GM19238 (cell line): Measurements from ENCODE around the gene PYGO2.

Experiments used
- DNase-seq: peaks from one replicate; pipeline ENCODE4 v3.0.0; 2011; ENCODE audit warnings: low spot score; ENCODE audit not compliant: insufficient read length

Gene PYGO2

GRCh38 chr1:154944401-154945159 is 17.0 kb downstream of the PYGO2 start:
- DNase-seq, result no peak

GRCh38 chr1:154943649-154944400 is 17.8 kb downstream of the PYGO2 start:
- DNase-seq, result peak; percentile 56

DNA sequence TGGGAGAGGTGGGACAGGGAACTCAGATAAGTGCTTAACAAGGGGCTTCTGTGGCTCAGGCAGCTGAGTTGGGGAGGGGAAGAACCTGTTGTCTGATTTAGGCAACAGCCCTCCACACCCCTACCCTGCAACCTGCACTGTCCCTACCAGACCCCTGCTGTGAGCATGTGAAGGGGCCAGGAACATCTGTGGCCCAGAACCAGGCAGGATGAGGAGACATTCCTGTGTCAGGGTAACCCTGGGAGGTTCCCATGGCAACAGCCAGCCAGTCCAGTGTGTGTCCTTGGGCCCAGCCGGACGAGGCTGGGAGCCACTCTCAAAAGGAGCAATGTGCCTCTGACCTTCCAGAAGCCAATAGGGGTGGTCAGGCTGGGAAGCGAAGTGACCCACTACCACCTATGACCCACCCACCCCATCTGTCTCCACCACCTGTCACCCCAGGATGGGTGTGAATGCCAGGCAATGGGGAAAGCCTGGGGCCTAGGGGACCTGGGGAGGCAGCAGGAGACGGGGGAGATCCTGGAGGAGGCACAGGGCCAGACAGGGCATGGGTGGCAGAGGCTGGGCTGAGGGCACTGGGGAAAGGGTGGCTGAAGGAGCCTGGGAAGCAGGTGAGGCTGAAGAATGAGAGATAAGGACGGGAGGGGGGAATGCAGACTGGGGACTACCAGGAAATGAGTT is 20.1 kb downstream of the PYGO2 start:
- no peak for DNase-seq

- no peak for DNase-seq
These were observed 20.9 kb downstream of the PYGO2 start for GRCh38 chr1:154940651-154941194.

GRCh38 chr1:154940213-154940560 is 21.4 kb downstream of the PYGO2 start:
- no peak for DNase-seq

DNA sequence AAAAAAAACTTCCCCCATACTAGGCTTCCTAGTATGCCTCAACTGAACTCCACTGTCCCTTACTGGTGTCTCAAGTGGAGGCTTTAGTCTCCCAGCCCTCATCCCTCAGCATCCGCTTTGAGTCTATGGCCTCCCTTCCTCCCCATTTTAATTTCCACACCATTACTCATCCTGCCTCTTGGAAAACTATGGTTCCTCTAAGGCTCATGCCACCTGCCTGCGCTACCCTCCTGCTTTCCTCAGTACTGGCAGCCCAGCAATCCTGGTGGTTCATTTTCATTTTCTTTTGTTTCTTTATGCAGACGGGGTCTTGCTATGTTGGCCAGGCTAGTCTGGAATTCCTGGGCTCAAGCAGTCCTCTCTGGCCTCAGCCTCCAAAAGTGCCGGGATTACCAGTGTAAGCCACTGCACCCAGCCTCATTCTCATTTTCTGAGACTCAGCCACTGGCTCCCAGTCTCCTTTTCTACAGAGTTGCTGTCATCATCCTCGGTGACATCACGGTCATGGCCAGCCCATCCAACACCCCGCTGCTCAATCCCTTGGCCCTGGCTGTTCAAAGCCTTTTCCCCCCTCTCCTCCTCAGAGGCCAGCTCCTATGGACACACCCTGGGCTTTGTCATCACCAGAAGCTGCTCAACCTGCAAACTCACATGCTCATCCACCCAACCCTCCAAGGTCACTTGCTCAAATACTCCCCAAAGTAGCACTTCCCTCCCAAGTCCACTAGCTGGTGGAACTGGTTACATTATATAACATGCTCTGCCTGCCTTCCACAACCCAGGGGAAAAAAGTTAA is 22.8 kb downstream of the PYGO2 start:
- no peak for DNase-seq

GRCh38 chr1:154937988-154938386 is 23.6 kb downstream of the PYGO2 start:
- no peak for DNase-seq

DNA sequence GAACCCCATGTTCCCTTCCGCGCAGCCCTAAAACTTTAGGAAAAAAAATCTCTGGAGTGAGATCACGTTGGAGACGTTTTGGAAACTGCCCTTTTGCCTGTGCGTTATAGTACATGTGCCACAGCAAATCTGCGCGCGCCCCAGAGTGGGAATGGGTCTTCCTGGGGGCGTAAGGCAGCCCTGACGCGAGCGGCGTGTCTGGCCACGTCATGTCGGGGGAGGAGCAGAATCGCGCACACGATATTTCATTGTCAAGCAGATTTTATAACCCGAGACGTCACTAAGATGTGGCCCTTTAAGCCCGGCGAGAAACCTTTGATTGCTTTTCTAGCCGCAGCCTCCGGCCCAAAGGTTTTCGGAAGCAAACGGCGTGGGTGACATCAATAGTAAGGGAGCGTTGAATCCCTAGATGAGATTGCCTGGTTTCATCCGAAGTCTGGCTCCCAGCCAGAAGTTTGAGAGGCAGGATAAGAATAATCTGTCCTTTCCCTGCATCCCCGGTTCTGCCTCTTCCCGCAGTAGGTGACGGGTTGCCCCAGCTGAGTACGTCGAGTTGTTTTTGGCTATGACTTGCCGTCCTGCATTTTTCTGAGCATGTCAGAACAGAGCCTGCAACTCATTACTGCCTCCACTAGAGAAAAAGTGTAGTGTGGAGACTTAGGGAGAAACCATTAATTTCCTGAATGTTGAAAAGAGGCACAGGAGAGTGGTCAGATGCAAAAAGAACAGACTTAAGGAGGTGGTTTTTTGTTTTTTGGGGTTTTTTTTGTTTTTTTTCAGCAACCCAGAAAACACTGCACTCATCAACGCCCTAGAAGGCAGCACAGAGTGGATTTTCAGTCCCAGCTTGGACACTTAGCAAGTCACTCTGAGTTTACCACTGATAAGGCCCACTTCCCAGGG is 24.2 kb downstream of the PYGO2 start:
- DNase-seq, result peak; percentile 77

DNA sequence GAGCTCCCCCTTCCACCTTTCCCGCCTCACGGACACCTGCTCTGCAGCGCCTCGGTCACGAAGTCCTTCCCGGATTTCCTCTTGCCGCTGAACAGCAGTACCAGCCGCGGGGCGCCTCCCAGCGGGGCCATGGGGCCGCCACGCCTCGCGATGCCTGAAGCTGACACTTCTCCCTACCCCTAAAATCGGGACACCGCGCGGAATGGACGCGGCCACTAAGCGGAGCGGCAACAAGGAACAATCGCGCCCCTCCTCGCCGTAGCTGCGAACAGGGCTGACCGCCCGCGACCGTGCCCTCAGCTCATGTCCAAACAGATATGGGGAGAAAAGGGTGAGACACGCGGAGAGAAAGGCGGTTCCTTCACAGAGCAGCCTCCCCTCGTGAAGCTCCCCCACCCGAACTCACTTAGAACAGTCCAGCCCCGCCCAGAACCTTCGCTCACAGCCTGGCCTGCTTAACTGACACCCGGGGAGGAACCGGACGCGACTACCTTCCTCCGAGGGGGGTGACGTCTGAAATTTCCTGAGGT is 25.0 kb downstream of the PYGO2 start, which contains the start of gene PMVK:
TSS of gene PMVK (minus strand) at position 165 of the 530 bp plus-strand sequence. CDS start at position 131, 34 bp downstream.
- DNase-seq, result peak; percentile 88

GRCh38 chr1:154935749-154936554 is 25.6 kb downstream of the PYGO2 start:
- no peak for DNase-seq

DNA sequence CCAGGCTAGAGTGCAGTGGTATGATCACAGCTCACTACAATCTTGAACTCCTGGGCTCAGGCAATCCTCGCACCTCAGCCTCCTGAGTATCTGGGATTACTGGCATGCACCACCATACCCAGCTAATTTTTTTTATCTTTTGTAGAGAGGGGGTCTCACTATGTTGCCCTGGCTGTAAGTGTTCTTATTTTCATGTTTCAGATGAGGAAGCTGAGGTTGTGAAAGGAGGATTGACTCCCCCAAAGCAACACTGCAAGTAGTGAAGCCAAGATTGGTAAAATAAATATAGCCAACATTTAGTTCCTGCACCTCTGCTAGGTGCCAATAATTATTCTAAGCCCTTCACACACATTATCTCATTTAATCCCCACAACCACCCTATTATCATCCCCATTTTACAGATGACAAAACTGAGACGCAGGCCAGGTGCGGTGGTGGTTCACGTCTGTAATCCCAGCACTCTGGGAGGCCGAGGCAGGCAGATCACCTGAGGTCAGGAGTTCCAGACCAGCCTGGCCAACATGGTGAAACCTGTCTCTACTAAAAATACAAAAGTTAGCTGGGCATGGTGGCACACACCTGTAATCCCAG is 27.1 kb downstream of the PYGO2 start:
- no peak for DNase-seq

- DNase-seq, result no peak
These were observed 29.6 kb downstream of the PYGO2 start for GRCh38 chr1:154931940-154932487.

- DNase-seq, result no peak
These were observed 35.4 kb downstream of the PYGO2 start for GRCh38 chr1:154926201-154926600.

DNA sequence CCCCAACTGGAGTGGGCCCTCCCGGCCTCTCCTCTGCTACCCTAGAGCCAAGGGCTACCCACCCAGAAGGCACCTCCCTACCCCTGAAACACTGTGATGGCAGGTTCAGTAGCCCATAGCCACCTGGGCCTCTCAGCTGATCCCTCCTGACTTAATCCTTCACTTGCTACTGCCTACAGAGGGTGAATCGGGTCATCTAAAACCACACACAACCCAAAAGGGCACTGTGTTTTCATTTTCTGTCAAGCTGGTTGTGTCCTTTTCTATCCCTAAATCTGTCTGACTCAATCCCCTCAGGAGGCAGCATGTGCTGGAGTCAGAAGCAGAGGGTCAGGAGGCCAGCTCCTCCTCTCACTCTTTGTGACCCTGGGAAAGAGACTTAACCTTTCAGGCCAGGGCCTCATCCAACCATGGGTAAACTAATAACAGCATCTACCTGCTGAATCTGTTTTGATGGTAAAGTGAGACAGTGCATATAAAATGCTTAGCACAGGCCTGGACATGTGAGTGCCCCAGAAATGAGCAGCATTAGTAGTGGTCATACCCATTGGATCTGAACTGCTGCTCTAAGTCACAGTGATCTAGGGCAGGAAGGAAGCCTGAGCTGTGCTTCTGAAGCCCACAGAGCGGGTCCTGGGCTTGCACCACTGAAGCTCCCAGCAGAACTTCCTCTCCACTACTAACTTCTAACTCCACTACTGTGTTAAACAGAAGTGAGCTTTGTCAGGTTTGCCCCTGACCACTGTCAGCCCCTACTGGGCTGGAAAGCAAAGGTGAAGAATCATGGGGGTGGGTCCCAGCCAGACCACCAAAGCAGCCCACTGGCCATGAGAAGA is 36.0 kb downstream of the PYGO2 start:
- no peak for DNase-seq

- no peak for DNase-seq
These were observed 37.9 kb downstream of the PYGO2 start for GRCh38 chr1:154923695-154924094.

- DNase-seq, result no peak
These were observed 48.3 kb downstream of the PYGO2 start for GRCh38 chr1:154913273-154913672.

DNA sequence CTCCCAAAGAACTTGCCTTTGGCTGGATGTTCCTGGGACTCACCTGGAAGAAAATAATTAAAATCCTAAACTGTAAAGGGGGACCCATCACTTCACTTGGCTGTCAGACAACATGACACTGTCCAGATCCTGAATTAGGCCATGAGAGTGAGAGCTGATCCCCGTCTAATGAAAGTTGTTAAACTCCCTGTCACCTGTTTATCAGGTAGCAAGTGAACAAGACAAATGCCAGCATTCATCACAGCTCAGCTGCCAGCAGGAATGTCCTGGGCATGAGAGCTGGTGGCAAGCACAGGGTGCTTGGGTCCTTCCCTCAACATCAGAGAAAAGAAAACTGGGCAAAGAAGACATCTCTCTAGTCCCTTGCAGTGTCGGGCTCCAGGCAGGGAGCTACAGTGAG is 48.8 kb downstream of the PYGO2 start:
- DNase-seq, result no peak
